Dedifferentiated amniotic fluid mesenchymal stem cell (primary cell): ENCODE data around the gene PIK3CD.
"Not testable (repeated sequence)": the region's sequence is repeated elsewhere in the genome, so short reads cannot be mapped to it uniquely, and the experiment has no call there.

ENCODE experiments used
- DNase-seq: peaks from one replicate; pipeline ENCODE4 v3.0.0-alpha.2; 2016; ENCODE audit errors: extremely low spot score

The PIK3CD gene

GRCh38 chr1:9689971-9690381 lies 38.4 kb downstream of the PIK3CD start:
- no peak for DNase-seq

GRCh38 chr1:9690440-9691107 lies 39.0 kb downstream of the PIK3CD start:
- DNase-seq = no peak

GRCh38 chr1:9691108-9691445 lies 39.5 kb downstream of the PIK3CD start:
- no peak for DNase-seq

- DNase-seq = no peak
Observed at GRCh38 chr1:9691691-9692090, 40.2 kb downstream of the PIK3CD start.

GRCh38 chr1:9696793-9697192 lies 45.3 kb downstream of the PIK3CD start:
- no peak for DNase-seq

GRCh38 chr1:9699361-9699760 lies 47.8 kb downstream of the PIK3CD start:
- DNase-seq = no peak

GRCh38 chr1:9700340-9700739 lies 48.8 kb downstream of the PIK3CD start:
- peak; percentile 40 for DNase-seq

- no peak for DNase-seq
Observed at GRCh38 chr1:9701665-9702064, 50.1 kb downstream of the PIK3CD start.

GRCh38 chr1:9703165-9703509 lies 51.6 kb downstream of the PIK3CD start:
- DNase-seq = no peak

- DNase-seq = no peak
Observed at GRCh38 chr1:9703681-9704080, 52.1 kb downstream of the PIK3CD start.

GRCh38 chr1:9705337-9706093 lies 54.0 kb downstream of the PIK3CD start:
- peak; percentile 20 for DNase-seq

GRCh38 chr1:9706178-9706577 lies 54.6 kb downstream of the PIK3CD start:
- no peak for DNase-seq

GRCh38 chr1:9710037-9710436 lies 58.5 kb downstream of the PIK3CD start:
- no peak for DNase-seq

- no peak for DNase-seq
Observed at GRCh38 chr1:9711466-9712020, 60.0 kb downstream of the PIK3CD start.

GRCh38 chr1:9712767-9713166 lies 61.2 kb downstream of the PIK3CD start:
- DNase-seq = not testable (repeated sequence)

GRCh38 chr1:9714257-9714718 lies 62.8 kb downstream of the PIK3CD start:
- no peak for DNase-seq

- no peak for DNase-seq
Observed at GRCh38 chr1:9715536-9716226, 64.2 kb downstream of the PIK3CD start.

- DNase-seq = no peak
Observed at GRCh38 chr1:9716404-9717192, 65.1 kb downstream of the PIK3CD start.

GRCh38 chr1:9717193-9718005 lies 65.9 kb downstream of the PIK3CD start:
- no peak for DNase-seq

GRCh38 chr1:9718006-9718680 lies 66.6 kb downstream of the PIK3CD start:
- no peak for DNase-seq
